T-helper 1 cell treated with Interleukin-12 subunit alpha and Interleukin-12 subunit beta and Interleukin-4 antibody, amounts not matched to agents 30 ng/mL and 1 ng/mL, for 36 hours (primary cell): ENCODE results near the gene ENTPD6. TPM values are rescaled to one million over a fixed set of nuclear protein-coding genes. Genes with fewer than 3 reads are reported as not detected.
"Not testable (repeated sequence)": the region's sequence is repeated elsewhere in the genome, so short reads cannot be mapped to it uniquely, and the experiment has no call there.

Source experiments
- intact Hi-C: fragments of 100-400 bp; cut with micrococcal nuclease; formaldehyde crosslinking; loops from one replicate; pipeline ENCODE4 v1.15.1; 2024
- total RNA-seq: library from RNA; stranded (reverse); gene quantifications from 2 replicates; pipeline ENCODE4 v1.2.3, GENCODE V29; 2022

ENTPD6 gene
- 36.1 and 38.0 TPM in 2 replicates for total RNA-seq

GRCh38 chr20:25195014-25195961 is at the start of gene ENTPD6:
ENTPD6 (plus strand) TSS chr20:25195712; CDS start chr20:25206537, 10,825 bp downstream.
- intact Hi-C loops = loop anchor here (1.0 to 10.0 kb wide), 8 partner anchors 52 to 1170 kb away; partner anchors contain the start of genes ACSS1, APMAP, CST7 and GINS1

DNA sequence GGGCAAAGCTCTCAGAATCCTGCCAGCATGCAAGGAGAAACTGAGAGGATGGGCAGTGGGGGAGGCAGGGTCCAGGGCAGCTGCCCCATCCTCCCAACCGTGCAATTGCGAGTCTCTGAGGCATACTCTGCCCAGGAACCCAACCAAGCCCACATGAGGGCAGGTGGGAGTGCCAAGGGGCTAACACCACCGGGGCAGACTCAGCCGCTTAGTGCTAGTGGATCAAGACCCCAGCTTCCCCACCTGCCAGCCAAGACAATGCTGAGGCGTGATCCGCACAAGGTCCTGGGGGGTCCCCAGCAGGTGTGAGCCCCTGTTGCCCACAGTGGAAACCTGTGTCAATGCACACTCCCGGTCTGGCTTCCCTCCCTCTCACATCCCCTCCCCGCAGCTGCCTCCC is 48.5 kb upstream of the ENTPD6 start:
- intact Hi-C loops = no loop called here

- intact Hi-C loops = no loop called here
Observed at GRCh38 chr20:25147716-25148115, 47.8 kb upstream of the ENTPD6 start.

DNA sequence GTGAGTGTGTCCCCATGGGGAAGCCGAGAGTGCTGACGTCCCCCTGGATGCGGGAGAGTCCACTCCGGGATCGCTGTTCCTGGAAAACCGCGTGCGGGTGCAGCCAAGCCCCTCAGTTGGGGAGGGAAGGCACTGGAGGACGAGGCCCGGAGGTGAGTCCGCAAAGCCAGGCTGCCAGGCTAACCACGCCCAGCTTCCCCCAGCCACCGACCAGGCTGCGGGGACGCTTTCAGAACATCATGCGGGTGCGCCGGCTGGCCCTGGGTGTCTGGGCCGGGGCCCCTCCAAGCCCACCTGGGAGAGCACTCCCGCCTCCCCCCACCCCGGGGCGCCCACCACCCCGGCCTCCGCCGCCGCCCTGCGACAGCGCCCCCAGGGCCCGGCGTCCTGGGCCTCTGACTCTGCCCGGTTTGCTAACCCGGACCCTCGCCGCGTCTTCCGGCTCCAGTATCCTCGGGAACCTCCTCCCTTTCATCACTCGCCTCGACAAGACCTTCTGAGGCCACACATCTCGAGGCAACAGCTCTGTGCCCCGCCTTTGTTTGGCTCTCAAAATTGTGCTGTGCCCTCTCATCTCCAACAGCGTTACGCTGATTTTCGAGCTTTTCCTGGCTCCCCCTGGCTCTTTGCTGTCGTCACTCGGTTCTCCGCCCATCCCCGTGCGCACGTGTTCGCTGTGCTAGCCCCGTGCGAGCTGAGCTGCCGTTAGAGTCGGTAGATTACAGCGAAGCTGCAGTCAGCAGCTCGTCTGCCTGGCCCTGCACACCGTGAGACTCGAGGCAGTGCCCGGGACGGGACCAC is 47.1 kb upstream of the ENTPD6 start:
- intact Hi-C loops = no loop called here

- intact Hi-C loops = no loop called here
Observed at GRCh38 chr20:25148982-25149846, 46.3 kb upstream of the ENTPD6 start.

GRCh38 chr20:25150016-25150415 is 45.5 kb upstream of the ENTPD6 start:
- intact Hi-C loops = no loop called here

DNA sequence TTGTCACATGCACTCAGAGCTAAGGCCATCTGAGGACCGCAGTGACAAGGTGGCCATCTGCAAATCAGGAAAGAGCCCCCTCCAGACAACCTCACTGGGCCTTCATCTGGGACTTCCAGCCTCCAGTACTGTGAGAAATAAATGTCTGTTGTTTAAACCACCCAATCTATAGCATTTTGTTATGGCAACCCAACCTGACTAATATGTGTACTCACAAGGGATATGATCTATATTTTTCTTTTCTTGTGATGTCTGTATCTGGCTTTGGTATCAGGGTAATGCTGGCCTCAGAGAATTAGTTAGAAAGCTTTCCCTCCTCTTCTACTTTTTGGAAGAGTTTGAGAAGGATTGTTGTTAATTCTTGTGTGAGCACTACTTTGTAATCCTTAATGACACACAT is 37.5 kb upstream of the ENTPD6 start:
- intact Hi-C loops = no loop called here

DNA sequence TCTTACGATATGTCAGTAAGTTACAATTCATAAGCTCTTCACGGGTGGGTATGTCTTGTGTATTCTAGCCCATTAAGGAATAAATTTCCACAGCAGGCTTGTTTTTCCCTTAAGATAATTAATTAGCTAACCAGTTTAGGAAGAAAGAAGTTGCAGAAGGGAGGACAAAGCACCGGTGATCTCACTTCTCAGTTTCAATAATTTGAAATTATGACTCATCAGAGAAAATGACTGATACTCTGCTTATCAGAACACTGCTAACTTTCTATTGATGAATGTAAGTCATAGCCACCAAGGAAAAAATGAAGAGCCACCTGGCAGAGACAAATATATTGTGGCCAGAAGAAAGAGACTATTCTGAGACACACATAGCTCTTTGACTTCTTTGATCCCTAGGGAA is 35.0 kb upstream of the ENTPD6 start:
- intact Hi-C loops = no loop called here

DNA sequence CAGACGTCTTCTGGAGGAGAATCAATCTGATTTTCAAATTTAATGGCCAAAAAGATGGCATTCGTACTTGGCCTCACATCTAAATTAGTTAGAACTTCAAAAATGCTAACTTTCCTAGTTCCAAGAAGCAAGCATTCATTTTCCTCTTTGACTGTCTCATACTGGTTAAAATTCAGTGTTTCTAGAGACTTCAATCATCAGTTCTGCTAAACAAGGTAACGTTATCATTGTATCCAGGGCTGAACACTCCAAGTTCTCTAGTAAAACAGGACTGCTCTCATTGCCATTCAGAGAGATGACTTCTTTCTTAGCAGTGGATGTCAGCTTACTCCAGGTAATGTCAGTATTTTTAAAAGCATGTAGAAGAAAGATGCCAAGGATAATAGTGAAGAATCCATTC is 34.6 kb upstream of the ENTPD6 start:
- intact Hi-C loops = no loop called here

DNA sequence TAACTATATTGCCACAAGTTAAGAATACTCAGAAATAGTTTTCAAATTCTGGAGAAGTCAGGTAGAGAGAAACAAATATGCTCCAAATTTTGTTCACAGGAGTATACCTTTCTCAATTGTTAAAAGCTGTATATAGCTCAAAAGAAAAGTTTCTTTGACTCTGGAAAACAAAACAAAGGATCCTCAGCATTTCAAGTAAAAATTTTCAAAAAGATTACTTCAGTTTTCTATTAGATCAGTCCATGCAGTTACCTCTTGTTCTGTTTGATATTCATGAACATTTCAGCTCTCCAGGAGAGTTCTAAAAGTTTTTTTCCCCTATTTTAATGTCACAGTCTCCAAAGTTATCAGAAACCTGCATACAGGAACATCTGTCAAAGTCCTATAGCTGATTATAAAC is 30.4 kb upstream of the ENTPD6 start:
- intact Hi-C loops = no loop called here

DNA sequence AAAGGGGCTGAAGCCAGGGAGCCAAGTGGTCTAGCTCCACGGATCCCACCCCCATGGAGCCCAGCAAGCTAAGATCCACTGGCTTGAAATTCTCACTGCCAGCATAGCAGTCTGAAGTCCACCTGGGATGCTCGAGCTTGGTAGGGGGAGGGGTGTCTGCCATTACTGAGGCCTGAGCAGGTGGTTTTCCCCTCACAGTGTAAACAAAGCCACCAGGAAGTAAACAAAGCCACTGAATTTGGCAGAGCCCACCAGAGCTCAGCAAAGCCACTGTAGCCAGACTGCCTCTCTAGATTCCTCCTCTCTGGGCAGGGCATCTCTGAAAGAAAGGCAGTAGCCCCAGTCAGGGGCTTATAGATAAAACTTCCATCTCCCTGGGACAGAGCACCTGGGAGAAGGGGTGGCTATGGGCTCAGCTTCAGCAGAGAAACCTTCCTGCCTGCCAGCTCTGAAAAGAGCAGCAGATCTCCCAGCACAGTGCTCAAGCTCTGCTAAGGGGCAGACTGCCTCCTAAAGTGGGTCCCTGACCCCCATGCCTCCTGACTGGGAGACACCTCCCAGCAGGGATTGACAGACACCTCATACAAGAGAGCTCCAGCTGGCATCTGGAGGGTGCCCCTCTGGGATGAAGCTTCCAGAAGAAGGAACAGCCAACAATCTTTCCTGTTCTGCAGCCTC is 29.3 kb upstream of the ENTPD6 start:
- intact Hi-C loops = not testable (repeated sequence)

GRCh38 chr20:25173321-25173720 is 22.2 kb upstream of the ENTPD6 start:
- intact Hi-C loops = no loop called here

DNA sequence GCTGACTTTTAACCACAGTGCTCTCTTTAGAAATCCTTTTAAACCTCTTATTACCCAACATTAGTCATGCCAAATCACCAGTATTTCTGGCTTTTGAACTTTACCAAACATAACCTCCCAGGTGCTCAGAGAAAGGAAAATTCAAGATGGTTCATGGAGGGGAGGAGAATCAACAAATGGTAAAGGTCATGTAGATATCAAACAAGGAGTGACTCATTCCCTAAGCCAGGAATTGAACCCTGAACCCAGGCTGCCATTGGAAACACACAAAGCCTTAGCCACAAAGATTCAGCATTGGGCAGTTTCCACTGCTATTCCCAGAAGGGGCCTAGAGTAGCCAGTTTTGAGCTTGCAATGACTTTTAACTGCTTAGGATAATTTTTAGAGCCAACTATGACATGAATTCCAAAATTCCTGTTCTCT is 21.6 kb upstream of the ENTPD6 start:
- intact Hi-C loops = no loop called here

DNA sequence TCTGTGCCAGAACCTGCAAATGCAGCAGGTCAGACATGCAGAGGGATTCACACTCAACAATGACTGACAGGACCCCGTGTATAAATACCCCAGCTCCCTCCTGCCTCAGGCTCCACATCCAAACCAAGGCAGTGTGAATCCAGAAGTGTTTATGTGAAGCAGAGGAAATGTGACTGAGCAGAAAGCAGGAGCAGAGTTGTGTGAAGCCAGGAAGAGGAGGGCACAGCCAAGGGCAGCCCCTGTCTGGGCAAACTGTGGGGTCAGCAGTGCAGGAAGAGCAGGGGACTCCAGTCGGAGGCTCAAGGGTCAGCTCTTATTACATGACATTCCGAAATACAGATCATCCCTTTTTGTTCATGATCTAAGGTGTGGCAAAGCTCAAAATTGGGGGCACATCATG is 19.3 kb upstream of the ENTPD6 start:
- intact Hi-C loops = loop anchor here (5.0 kb wide), 1 partner anchor 244 kb away; no protein-coding TSS in a partner anchor

GRCh38 chr20:25177890-25178321 is 17.6 kb upstream of the ENTPD6 start:
- intact Hi-C loops = loop anchor here (5.0 kb wide), 1 partner anchor 246 kb away; no protein-coding TSS in a partner anchor

- intact Hi-C loops = loop anchor here (1.0 to 5.0 kb wide), 6 partner anchors 96 to 1242 kb away; no protein-coding TSS in a partner anchor
Observed at GRCh38 chr20:25178563-25179438, 16.7 kb upstream of the ENTPD6 start.

DNA sequence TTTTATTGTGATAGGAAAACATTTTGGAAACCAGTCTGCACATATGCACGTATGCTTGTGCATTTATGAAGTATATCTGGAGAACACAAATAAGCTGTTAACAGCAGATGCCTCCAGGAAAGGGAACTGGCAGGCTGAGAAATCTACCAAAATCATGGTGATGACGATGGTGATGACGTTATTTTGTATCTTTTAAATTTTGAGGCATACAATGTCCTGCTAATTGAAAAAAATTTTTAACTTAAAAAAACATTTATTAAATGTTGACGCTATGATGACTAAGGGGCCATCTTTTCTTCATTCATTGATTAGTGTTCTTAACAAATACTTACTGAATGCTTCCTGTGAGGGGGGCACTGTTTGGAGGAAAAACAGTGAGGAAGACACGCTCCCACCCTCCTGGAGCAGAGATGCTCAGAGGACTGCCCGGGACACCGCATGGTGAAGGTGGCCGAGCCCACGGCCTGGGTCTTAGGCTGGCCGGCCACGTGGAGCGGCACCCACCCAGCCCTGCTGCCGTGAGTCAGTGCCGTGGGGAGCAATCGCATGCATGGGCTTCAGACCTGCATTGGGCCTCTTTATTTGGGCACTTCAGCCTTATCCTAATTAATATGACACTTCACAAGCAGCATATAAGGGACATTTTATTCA is 15.9 kb upstream of the ENTPD6 start:
- intact Hi-C loops = loop anchor here (1.0 to 5.0 kb wide), 6 partner anchors 96 to 1242 kb away; no protein-coding TSS in a partner anchor

- intact Hi-C loops = not testable (repeated sequence)
Observed at GRCh38 chr20:25184391-25184790, 11.1 kb upstream of the ENTPD6 start.

DNA sequence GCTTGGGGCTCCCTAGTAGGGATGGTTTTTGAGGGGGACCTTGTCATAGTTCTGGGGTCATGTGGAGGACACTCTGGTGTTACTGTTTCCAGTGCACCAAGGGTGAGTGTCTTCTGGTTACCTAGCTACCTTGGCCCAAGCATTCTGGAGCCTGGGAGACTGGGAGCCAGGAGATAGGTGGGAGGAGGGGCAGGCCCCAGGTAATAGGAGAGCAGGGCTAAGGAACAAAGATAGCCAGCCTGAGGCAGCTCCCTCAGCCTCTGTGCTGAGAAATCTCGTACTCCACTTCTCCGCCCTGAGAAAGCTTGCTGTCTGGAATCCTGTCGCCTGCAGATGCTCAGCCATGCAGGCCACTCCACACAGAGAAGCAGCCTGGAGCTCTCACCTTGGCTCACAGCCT is 8.3 kb upstream of the ENTPD6 start:
- intact Hi-C loops = no loop called here
